Activated T-helper 17 cell treated with anti-CD3 and anti-CD28 coated beads, Interleukin-2, amount 50 U/mL, for 72 hours (primary cell): ENCODE results near the gene SLC17A2. TPM values are rescaled to one million over a fixed set of nuclear protein-coding genes. Genes with fewer than 3 reads are reported as not detected.

Experiments
- ATAC-seq: fragments of 150-1000 bp; cut with Tn5 transposase; replicated peaks from 2 replicates; pipeline ENCODE4 v1.10.0; 2021; ENCODE audit warnings: mild to moderate bottlenecking, moderate library complexity
- H3K27ac Mint-ChIP-seq: one replicate; pipeline ENCODE4 v1.8.0; 2022; ENCODE audit warnings: mixed read lengths
- H3K27me3 Mint-ChIP-seq: one replicate; pipeline ENCODE4 v1.8.0; 2022; ENCODE audit warnings: mixed read lengths
- H3K36me3 Mint-ChIP-seq: one replicate; pipeline ENCODE4 v1.8.0; 2022; ENCODE audit warnings: low read depth, mild to moderate bottlenecking, mixed read lengths
- H3K4me1 Mint-ChIP-seq: one replicate; pipeline ENCODE4 v1.8.0; 2022; ENCODE audit warnings: mixed read lengths
- H3K4me3 Mint-ChIP-seq: one replicate; pipeline ENCODE4 v1.8.0; 2022; ENCODE audit warnings: mild to moderate bottlenecking, mixed read lengths
- H3K9me3 Mint-ChIP-seq: one replicate; pipeline ENCODE4 v1.8.0; 2022; ENCODE audit warnings: mixed read lengths
- total RNA-seq, 2 donors: library from RNA; stranded (reverse); gene quantifications; one replicate each; pipeline ENCODE4 v1.2.3, GENCODE V29; 2022

Gene SLC17A2
- total RNA-seq, 2 donors from 2014 or later, result not detected

- Mint-ChIP-seq H3K4me1 (peaks cover 14% of the 10 kb centered on the region), H3K27me3 (no peaks in the 10 kb centered on the region), H3K27ac (no peak overlapping the region), H3K4me3 (no peak overlapping the region), H3K36me3 (no peaks in the 10 kb centered on the region), H3K9me3 (no peaks in the 10 kb centered on the region)
- no peak for ATAC-seq
Observed at GRCh38 chr6:25872814-25873213, 57.7 kb downstream of the SLC17A2 start.

GRCh38 chr6:25869840-25870239 lies 60.7 kb downstream of the SLC17A2 start:
- Mint-ChIP-seq H3K27ac (no peak overlapping the region), H3K27me3 (no peaks in the 10 kb centered on the region), H3K4me3 (no peak overlapping the region), H3K36me3 (no peaks in the 10 kb centered on the region), H3K9me3 (no peaks in the 10 kb centered on the region), H3K4me1 (peaks cover 21% of the 10 kb centered on the region)
- ATAC-seq, result no peak

- H3K4me1 Mint-ChIP-seq, result peaks cover 20% of the 10 kb centered on the region
Observed at GRCh38 chr6:25868436-25869183, 61.9 kb downstream of the SLC17A2 start.

GRCh38 chr6:25866011-25866410 lies 64.5 kb downstream of the SLC17A2 start:
- Mint-ChIP-seq H3K36me3 (no peaks in the 10 kb centered on the region), H3K27me3 (no peaks in the 10 kb centered on the region), H3K4me3 (peak overlapping the region; percentile 46), H3K27ac (peak overlapping the region; percentile 62), H3K4me1 (peaks cover 12% of the 10 kb centered on the region), H3K9me3 (no peaks in the 10 kb centered on the region)
- ATAC-seq, result peak; percentile 76

More at GRCh38 chr6:25868436-25869183, 61.9 kb downstream of the SLC17A2 start:
- H3K27me3 Mint-ChIP-seq, result no peaks in the 10 kb centered on the region
- ATAC-seq, result peak; percentile 73
- H3K36me3 Mint-ChIP-seq, result no peaks in the 10 kb centered on the region
- no peak overlapping the region for H3K27ac Mint-ChIP-seq
- H3K4me3 Mint-ChIP-seq, result no peak overlapping the region
- no peaks in the 10 kb centered on the region for H3K9me3 Mint-ChIP-seq

- Mint-ChIP-seq H3K4me3 (no peak overlapping the region), H3K36me3 (no peaks in the 10 kb centered on the region), H3K9me3 (no peaks in the 10 kb centered on the region), H3K27me3 (no peaks in the 10 kb centered on the region), H3K27ac (no peak overlapping the region), H3K4me1 (peaks cover 13% of the 10 kb centered on the region)
- no peak for ATAC-seq
Observed at GRCh38 chr6:25863360-25863759, 67.1 kb downstream of the SLC17A2 start.

Other genes with a start within 250 kb of the SLC17A2 start
- gene SLC17A4, start 175.9 kb downstream of the SLC17A2 start, total RNA-seq, result not detected
- gene SLC17A1, start 98.6 kb downstream of the SLC17A2 start, total RNA-seq, result not detected
- gene SLC17A3, start 56.4 kb downstream of the SLC17A2 start, total RNA-seq, result under 1 TPM; 0.21 to 0.67 TPM
- 10 to 100 TPM; 26.7 to 69.2 TPM for gene TRIM38, start 32.1 kb upstream of the SLC17A2 start, total RNA-seq
- gene HFE, start 156.7 kb upstream of the SLC17A2 start, total RNA-seq, result 1 to 10 TPM; 1.7 to 2.1 TPM